ENCODE data around the gene FCRL4. TPM values are rescaled to one million over a fixed set of nuclear protein-coding genes. Genes with fewer than 3 reads are reported as not detected.

Gene FCRL4
- total and polyA plus RNA-seq, 10 of the 15 experiments (the other 5 are each of a cell fraction or from before 2014, with no cell fraction given): 0.09 to 0.44 (median 0.26) TPM; not detected in 1

GRCh38 chr1:157551694-157552693, 45.9 kb downstream of the FCRL4 start, which contains the start of gene FCRL5 (continued):
- TF ChIP-seq PRDM15 (CRISPR knock-in tag; IDR thresholded peaks at IDR 0.05) (no peak), SUPT20H (IDR thresholded peaks at IDR 0.05; ENCODE audit: borderline replicate concordance, control insufficient read depth, low read depth, low read length) (no peak), BMI1 (IDR thresholded peaks at IDR 0.05; ENCODE audit: borderline replicate concordance) (peak; percentile 33; the same call in 1 of the 2 replicates), NFIC (IDR thresholded peaks at IDR 0.05; ENCODE audit: low read depth, low read length) (peak; percentile 34; the same call in 1 of the 2 replicates), RBBP5 (conservative IDR thresholded peaks at IDR 0.05) (no peak), ZSCAN29 (IDR thresholded peaks at IDR 0.05) (no peak), NBN (IDR thresholded peaks at IDR 0.05) (0 out of 2 replicates have a peak, but pooled peaks have one; percentile 42), RELA (IDR thresholded peaks at IDR 0.05; ENCODE audit: borderline replicate concordance, partially characterized antibody) (no peak), RAD21 (IDR thresholded peaks at IDR 0.05; ENCODE audit: insufficient read depth, low read depth, low read length) (no peak), SREBF1 (IDR thresholded peaks at IDR 0.05; ENCODE audit: low read length) (no peak), TAF1 (IDR thresholded peaks at IDR 0.05; ENCODE audit: borderline replicate concordance, low read depth, low read length) (no peak), CHD1 (IDR thresholded peaks at IDR 0.05; ENCODE audit: low read depth, low read length) (no peak), CBFB (IDR thresholded peaks at IDR 0.05; ENCODE audit: low read depth) (peak; percentile 82; the same call in 1 of the 2 replicates), EED (IDR thresholded peaks at IDR 0.05; ENCODE audit: low read depth) (no peak), SMC3 (IDR thresholded peaks at IDR 0.05; ENCODE audit: borderline replicate concordance, low read length) (no peak), BHLHE40 (IDR thresholded peaks at IDR 0.05; ENCODE audit: borderline replicate concordance in 1 of 2, low read depth in 2 of 2, low read length in 1 of 2) (no peak), RFX5 (IDR thresholded peaks at IDR 0.05; ENCODE audit: low read depth, low read length) (no peak), NFYB (IDR thresholded peaks at IDR 0.05; ENCODE audit: insufficient read depth, low read depth, low read length) (no peak), ZNF622 (IDR thresholded peaks at IDR 0.05) (no peak), MXI1 (IDR thresholded peaks at IDR 0.05; ENCODE audit: low read depth, low read length) (no peak), YBX1 (IDR thresholded peaks at IDR 0.05) (no peak), TCF12 (IDR thresholded peaks at IDR 0.05; ENCODE audit: low read depth, low read length) (no peak), JUND (IDR thresholded peaks at IDR 0.05; ENCODE audit: low read depth, low read length) (no peak), NFYA (IDR thresholded peaks at IDR 0.05; ENCODE audit: borderline replicate concordance, low read depth, low read length) (no peak), BCL3 (IDR thresholded peaks at IDR 0.05; ENCODE audit: borderline replicate concordance, insufficient read depth, low read depth, low read length, poor library complexity, severe bottlenecking) (no peak)
